ENCODE results near the gene PRKCE. TPM values are rescaled to one million over a fixed set of nuclear protein-coding genes. Genes with fewer than 3 reads are reported as not detected.

PRKCE gene
- total and polyA plus RNA-seq, 2 donors (not counting 1 experiment from before 2014, with no cell fraction given) = 14.1 to 19.0 TPM

GRCh38 chr2:45712570-45712969 is 61.1 kb downstream of the PRKCE start:
- Histone ChIP-seq H3K4me3 (replicated peaks in 1 of 4; ENCODE audit: control extremely low read depth in 1 of 4, insufficient read depth in 1 of 4, low read depth in 3 of 4, low read length in 4 of 4) (no peak overlapping the region), H3K27me3 (ENCODE audit: control insufficient read depth, insufficient read depth, low read length) (no peaks in the 10 kb centered on the region), H4K20me1 (ENCODE audit: control insufficient read depth, extremely low read depth, insufficient read depth, low read length) (no peaks in the 10 kb centered on the region), H3K9ac (ENCODE audit: insufficient read depth, low read length) (no peak overlapping the region), H2AFZ (ENCODE audit: low read length) (no peak overlapping the region), H3K27ac (ENCODE audit: insufficient read depth, low read length) (no peak overlapping the region), H3K4me1 (ENCODE audit: control insufficient read depth, extremely low read depth, insufficient read depth, low read length) (no peaks in the 10 kb centered on the region), H3K4me2 (ENCODE audit: extremely low read depth, insufficient read depth, low read length) (no peak overlapping the region), H3K9me3 (ENCODE audit: control insufficient read depth, insufficient read depth, low read depth, low read length) (no peaks in the 10 kb centered on the region), H3K36me3 (ENCODE audit: control insufficient read depth, insufficient read depth, low read length) (no peaks in the 10 kb centered on the region), H3K79me2 (ENCODE audit: control insufficient read depth, insufficient read depth, low read length) (no peaks in the 10 kb centered on the region)
- no peak for DNase-seq (ENCODE audit: low read depth in 2 of 2)
- TF ChIP-seq EZH2 (IDR thresholded peaks at IDR 0.05; ENCODE audit: low read length, missing control alignments) (no peak), CTCF (conservative IDR thresholded peaks at IDR 0.05 in 1 of 2, IDR thresholded peaks at IDR 0.05 in 1 of 2; ENCODE audit: low read depth in 1 of 2, low read length in 2 of 2) (no peak)

- Histone ChIP-seq H3K36me3 (ENCODE audit: control insufficient read depth, insufficient read depth, low read length) (no peaks in the 10 kb centered on the region), H3K27ac (ENCODE audit: insufficient read depth, low read length) (no peak overlapping the region), H2AFZ (ENCODE audit: low read length) (no peak overlapping the region), H3K79me2 (ENCODE audit: control insufficient read depth, insufficient read depth, low read length) (no peaks in the 10 kb centered on the region), H3K9ac (ENCODE audit: insufficient read depth, low read length) (no peak overlapping the region), H4K20me1 (ENCODE audit: control insufficient read depth, extremely low read depth, insufficient read depth, low read length) (no peaks in the 10 kb centered on the region), H3K4me1 (ENCODE audit: control insufficient read depth, extremely low read depth, insufficient read depth, low read length) (no peaks in the 10 kb centered on the region), H3K4me3 (replicated peaks in 1 of 4; ENCODE audit: control extremely low read depth in 1 of 4, insufficient read depth in 1 of 4, low read depth in 3 of 4, low read length in 4 of 4) (no peak overlapping the region), H3K27me3 (ENCODE audit: control insufficient read depth, insufficient read depth, low read length) (no peaks in the 10 kb centered on the region), H3K4me2 (ENCODE audit: extremely low read depth, insufficient read depth, low read length) (no peak overlapping the region), H3K9me3 (ENCODE audit: control insufficient read depth, insufficient read depth, low read depth, low read length) (no peaks in the 10 kb centered on the region)
- no peak for TF ChIP-seq EZH2 (IDR thresholded peaks at IDR 0.05; ENCODE audit: low read length, missing control alignments)
- TF ChIP-seq CTCF (conservative IDR thresholded peaks at IDR 0.05 in 1 of 2, IDR thresholded peaks at IDR 0.05 in 1 of 2; ENCODE audit: low read depth in 1 of 2, low read length in 2 of 2) = no peak
- no peak for DNase-seq (ENCODE audit: low read depth in 2 of 2)
Measured at GRCh38 chr2:45713136-45713535, 61.7 kb downstream of the PRKCE start.

- no peaks in the 10 kb centered on the region for H3K9me3 ChIP-seq (ENCODE audit: control insufficient read depth, insufficient read depth, low read depth, low read length)
- H3K4me1 ChIP-seq (ENCODE audit: control insufficient read depth, extremely low read depth, insufficient read depth, low read length) = no peaks in the 10 kb centered on the region
- H3K4me2 ChIP-seq (ENCODE audit: extremely low read depth, insufficient read depth, low read length) = no peak overlapping the region
- H3K27me3 ChIP-seq (ENCODE audit: control insufficient read depth, insufficient read depth, low read length) = no peaks in the 10 kb centered on the region
- H3K79me2 ChIP-seq (ENCODE audit: control insufficient read depth, insufficient read depth, low read length) = no peaks in the 10 kb centered on the region
- H2AFZ ChIP-seq (ENCODE audit: low read length) = no peak overlapping the region
- H4K20me1 ChIP-seq (ENCODE audit: control insufficient read depth, extremely low read depth, insufficient read depth, low read length) = no peaks in the 10 kb centered on the region
- DNase-seq (ENCODE audit: low read depth in 2 of 2) = no peak
- no peak overlapping the region for H3K9ac ChIP-seq (ENCODE audit: insufficient read depth, low read length)
- no peaks in the 10 kb centered on the region for H3K36me3 ChIP-seq (ENCODE audit: control insufficient read depth, insufficient read depth, low read length)
- no peak overlapping the region for H3K27ac ChIP-seq (ENCODE audit: insufficient read depth, low read length)
- H3K4me3 ChIP-seq (replicated peaks in 1 of 4; ENCODE audit: control extremely low read depth in 1 of 4, insufficient read depth in 1 of 4, low read depth in 3 of 4, low read length in 4 of 4) = no peak overlapping the region
- TF ChIP-seq EZH2 (IDR thresholded peaks at IDR 0.05; ENCODE audit: low read length, missing control alignments) = no peak
- no peak for TF ChIP-seq CTCF (conservative IDR thresholded peaks at IDR 0.05 in 1 of 2, IDR thresholded peaks at IDR 0.05 in 1 of 2; ENCODE audit: low read depth in 1 of 2, low read length in 2 of 2)
Measured at GRCh38 chr2:45713591-45713990, 62.1 kb downstream of the PRKCE start.

All from fibroblast of lung (primary cell).